ENCODE data around the gene WDHD1.
"Not testable (repeated sequence)": the region's sequence is repeated elsewhere in the genome, so short reads cannot be mapped to it uniquely, and the experiment has no call there.

WDHD1 gene

DNA sequence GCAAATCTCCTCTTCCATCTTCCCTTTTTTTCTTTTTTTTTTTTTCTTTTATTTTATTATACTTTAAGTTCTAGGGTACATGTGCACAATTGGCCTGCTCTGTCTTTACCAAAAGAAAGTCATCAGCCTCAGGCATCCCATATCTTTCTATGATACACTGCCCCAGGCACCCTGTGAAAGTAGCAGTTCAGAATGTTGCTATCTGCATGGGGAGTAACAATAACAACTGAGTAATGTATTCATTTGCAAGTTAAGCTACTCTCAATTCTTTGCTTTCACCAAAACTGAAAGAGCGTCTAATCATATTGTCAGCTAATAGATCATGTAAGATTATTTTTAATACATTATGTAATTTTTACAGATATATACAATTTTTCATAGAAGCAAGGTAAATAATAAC is 110.8 kb downstream of the WDHD1 start:
- H3K4me2 ChIP-seq (ENCODE audit: low read length): no peak overlapping the region
- no peaks in the 10 kb centered on the region for H3K79me2 ChIP-seq (ENCODE audit: control insufficient read depth, low read length)
- no peaks in the 10 kb centered on the region for H3K9me2 ChIP-seq (replicated peaks; ENCODE audit: control insufficient read depth, low read length)
- no peaks in the 10 kb centered on the region for H4K20me1 ChIP-seq (ENCODE audit: control insufficient read depth, insufficient read depth, low read depth, low read length)
- no peaks in the 10 kb centered on the region for H3K27me3 ChIP-seq (ENCODE audit: control insufficient read depth, low read length)
- no peak for TF ChIP-seq EZH2phosphoT487 (IDR thresholded peaks at IDR 0.05; ENCODE audit: borderline replicate concordance, low read length)
- TF ChIP-seq, protein P1, sequence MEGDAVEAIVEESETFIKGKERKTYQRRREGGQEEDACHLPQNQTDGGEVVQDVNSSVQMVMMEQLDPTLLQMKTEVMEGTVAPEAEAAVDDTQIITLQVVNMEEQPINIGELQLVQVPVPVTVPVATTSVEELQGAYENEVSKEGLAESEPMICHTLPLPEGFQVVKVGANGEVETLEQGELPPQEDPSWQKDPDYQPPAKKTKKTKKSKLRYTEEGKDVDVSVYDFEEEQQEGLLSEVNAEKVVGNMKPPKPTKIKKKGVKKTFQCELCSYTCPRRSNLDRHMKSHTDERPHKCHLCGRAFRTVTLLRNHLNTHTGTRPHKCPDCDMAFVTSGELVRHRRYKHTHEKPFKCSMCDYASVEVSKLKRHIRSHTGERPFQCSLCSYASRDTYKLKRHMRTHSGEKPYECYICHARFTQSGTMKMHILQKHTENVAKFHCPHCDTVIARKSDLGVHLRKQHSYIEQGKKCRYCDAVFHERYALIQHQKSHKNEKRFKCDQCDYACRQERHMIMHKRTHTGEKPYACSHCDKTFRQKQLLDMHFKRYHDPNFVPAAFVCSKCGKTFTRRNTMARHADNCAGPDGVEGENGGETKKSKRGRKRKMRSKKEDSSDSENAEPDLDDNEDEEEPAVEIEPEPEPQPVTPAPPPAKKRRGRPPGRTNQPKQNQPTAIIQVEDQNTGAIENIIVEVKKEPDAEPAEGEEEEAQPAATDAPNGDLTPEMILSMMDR (IDR thresholded peaks at IDR 0.05; ENCODE audit: low read depth, low read length, poor library complexity, severe bottlenecking): no peak
- no peak overlapping the region for H3K4me3 ChIP-seq (ENCODE audit: low read length)
- H3K27ac ChIP-seq (ENCODE audit: low read depth, low read length): no peak overlapping the region
- no peaks in the 10 kb centered on the region for H3F3A ChIP-seq (ENCODE audit: control insufficient read depth, insufficient read depth)
- no peaks in the 10 kb centered on the region for H3K4me1 ChIP-seq (ENCODE audit: control insufficient read depth, low read length)
- no peaks in the 10 kb centered on the region for H3K36me3 ChIP-seq (ENCODE audit: control insufficient read depth, low read length)
- H3K9me3 ChIP-seq (ENCODE audit: control insufficient read depth, insufficient read depth, low read length): no peaks in the 10 kb centered on the region

DNA sequence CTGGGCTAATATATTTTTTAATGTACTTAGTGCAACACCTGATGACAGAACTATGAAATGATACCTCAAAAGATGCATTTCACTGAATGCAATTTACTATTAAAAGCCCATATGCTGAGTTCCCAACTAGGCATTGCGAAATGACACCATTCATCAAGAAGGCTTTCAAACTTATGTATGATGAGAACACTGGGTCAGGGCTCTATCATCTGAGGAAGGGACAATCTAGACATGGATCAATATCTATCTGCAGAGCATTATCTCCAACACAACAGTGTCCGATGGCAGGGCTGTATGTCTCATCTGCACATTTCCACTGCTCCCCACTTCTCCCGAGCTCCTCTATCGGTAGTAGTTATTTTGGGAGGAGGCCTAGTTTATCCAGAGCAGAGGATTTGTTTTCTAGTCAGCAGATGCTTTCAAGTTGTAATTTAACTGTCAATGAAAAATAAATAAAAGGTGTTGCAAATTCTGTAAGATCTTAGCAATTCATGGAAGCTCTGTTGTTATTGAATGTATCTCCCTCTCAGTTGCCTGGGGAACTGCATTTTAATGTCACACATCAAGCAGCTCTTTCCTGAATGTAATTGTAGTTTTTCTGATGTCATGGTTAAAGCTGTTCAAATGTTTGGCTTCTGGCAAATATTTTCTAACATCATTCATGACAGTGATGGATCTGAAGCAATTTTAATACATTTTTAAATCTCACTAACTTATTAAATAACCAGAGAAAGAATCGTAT is 116.9 kb downstream of the WDHD1 start:
- Histone ChIP-seq H3K27ac (ENCODE audit: low read depth, low read length) (no peak overlapping the region), H3K9me3 (ENCODE audit: control insufficient read depth, insufficient read depth, low read length) (no peaks in the 10 kb centered on the region), H3K4me1 (ENCODE audit: control insufficient read depth, low read length) (no peaks in the 10 kb centered on the region), H3K27me3 (ENCODE audit: control insufficient read depth, low read length) (no peaks in the 10 kb centered on the region), H3F3A (ENCODE audit: control insufficient read depth, insufficient read depth) (no peaks in the 10 kb centered on the region), H4K20me1 (ENCODE audit: control insufficient read depth, insufficient read depth, low read depth, low read length) (no peaks in the 10 kb centered on the region), H3K4me3 (ENCODE audit: low read length) (no peak overlapping the region), H3K36me3 (ENCODE audit: control insufficient read depth, low read length) (no peaks in the 10 kb centered on the region), H3K9me2 (replicated peaks; ENCODE audit: control insufficient read depth, low read length) (no peaks in the 10 kb centered on the region), H3K79me2 (ENCODE audit: control insufficient read depth, low read length) (no peaks in the 10 kb centered on the region), H3K4me2 (ENCODE audit: low read length) (no peak overlapping the region)
- TF ChIP-seq, protein P1 (IDR thresholded peaks at IDR 0.05; ENCODE audit: low read depth, low read length, poor library complexity, severe bottlenecking): no peak
- no peak for TF ChIP-seq EZH2phosphoT487 (IDR thresholded peaks at IDR 0.05; ENCODE audit: borderline replicate concordance, low read length)

DNA sequence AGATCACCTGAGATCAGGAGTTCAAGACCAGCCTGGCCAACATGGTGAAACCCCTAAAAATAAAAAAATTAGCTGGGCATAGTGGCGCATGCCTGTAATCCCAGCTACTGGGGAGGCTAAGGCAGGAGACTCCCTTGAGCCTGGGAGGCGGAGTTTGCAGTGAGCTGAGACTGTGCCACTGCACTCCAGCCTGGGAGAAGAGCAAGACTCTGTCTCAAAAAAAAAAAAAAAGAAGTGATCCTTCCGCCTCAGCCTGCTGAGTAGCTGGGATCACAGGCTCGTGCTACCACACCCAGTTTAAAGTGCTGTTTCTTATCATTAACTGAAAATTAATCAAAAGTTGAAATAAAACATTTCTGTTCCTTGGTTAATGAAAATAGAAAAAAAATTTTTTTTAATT is 117.9 kb downstream of the WDHD1 start:
- H3K4me2 ChIP-seq (ENCODE audit: low read length); H3K79me2 ChIP-seq (ENCODE audit: control insufficient read depth, low read length); H3K9me2 ChIP-seq (replicated peaks; ENCODE audit: control insufficient read depth, low read length); H3K36me3 ChIP-seq (ENCODE audit: control insufficient read depth, low read length); H3K27ac ChIP-seq (ENCODE audit: low read depth, low read length); H3K27me3 ChIP-seq (ENCODE audit: control insufficient read depth, low read length); H4K20me1 ChIP-seq (ENCODE audit: control insufficient read depth, insufficient read depth, low read depth, low read length); H3K4me1 ChIP-seq (ENCODE audit: control insufficient read depth, low read length); H3F3A ChIP-seq (ENCODE audit: control insufficient read depth, insufficient read depth); H3K4me3 ChIP-seq (ENCODE audit: low read length); H3K9me3 ChIP-seq (ENCODE audit: control insufficient read depth, insufficient read depth, low read length): not testable (repeated sequence)

DNA sequence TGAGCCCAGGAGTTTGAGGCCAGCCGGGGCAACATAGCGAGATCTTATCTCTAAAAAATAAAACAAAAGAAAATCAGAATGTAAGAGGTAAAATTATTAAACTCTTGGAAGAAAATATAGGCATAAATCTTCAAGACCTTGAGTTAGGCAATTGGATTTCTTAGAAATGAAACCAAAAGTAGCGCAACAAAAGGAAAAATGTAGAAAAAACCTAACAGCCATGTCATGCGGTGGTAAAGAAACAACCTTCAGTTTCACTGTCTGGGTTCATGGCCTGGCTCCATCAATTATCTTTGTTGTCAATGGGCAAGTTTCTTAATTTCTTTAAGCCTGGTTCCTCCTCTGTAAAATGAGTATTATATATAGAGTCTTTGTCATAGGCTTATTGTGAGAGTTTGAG is 118.7 kb downstream of the WDHD1 start:
- Histone ChIP-seq H4K20me1 (ENCODE audit: control insufficient read depth, insufficient read depth, low read depth, low read length) (no peaks in the 10 kb centered on the region), H3K36me3 (ENCODE audit: control insufficient read depth, low read length) (no peaks in the 10 kb centered on the region), H3K79me2 (ENCODE audit: control insufficient read depth, low read length) (no peaks in the 10 kb centered on the region), H3K4me1 (ENCODE audit: control insufficient read depth, low read length) (peaks cover 3% of the 10 kb centered on the region), H3K9me3 (ENCODE audit: control insufficient read depth, insufficient read depth, low read length) (no peaks in the 10 kb centered on the region), H3K4me2 (ENCODE audit: low read length) (no peak overlapping the region), H3K27ac (ENCODE audit: low read depth, low read length) (no peak overlapping the region), H3K27me3 (ENCODE audit: control insufficient read depth, low read length) (no peaks in the 10 kb centered on the region), H3K4me3 (ENCODE audit: low read length) (no peak overlapping the region), H3K9me2 (replicated peaks; ENCODE audit: control insufficient read depth, low read length) (no peaks in the 10 kb centered on the region), H3F3A (ENCODE audit: control insufficient read depth, insufficient read depth) (no peaks in the 10 kb centered on the region)
- no peak for TF ChIP-seq EZH2phosphoT487 (IDR thresholded peaks at IDR 0.05; ENCODE audit: borderline replicate concordance, low read length)
- TF ChIP-seq, protein P1 (IDR thresholded peaks at IDR 0.05; ENCODE audit: low read depth, low read length, poor library complexity, severe bottlenecking): no peak

All from DOHH2 (cell line).